HCT116 (cell line): ENCODE results near the gene ACTN1. TPM values are rescaled to one million over a fixed set of nuclear protein-coding genes. Genes with fewer than 3 reads are reported as not detected.

ENCODE experiments used
- ATAC-seq: fragments of 200-7000 bp; cut with Tn5 transposase; 2 replicates; pipeline ENCODE4 v1.9.1; 2020; ENCODE audit warnings: mild to moderate bottlenecking, moderate library complexity
- BruUV-seq: library from RNA; stranded (reverse); fragments of 400-500 nt; replicated peaks from 2 replicates; lab custom pipeline; 2021; lab: Mats Ljungman, UMichigan
- CTCF ChIA-PET: fragments of 300-600 bp; sonication (Branson Sonifier 250); formaldehyde crosslinking; loops from one replicate; lab custom pipeline; 2021; ENCODE audit warnings: antibody characterized with exemption; lab: Charles Lee
- POLR2A ChIA-PET: fragments of 300-600, 350-600 bp; sonication (Branson Sonifier 250); formaldehyde crosslinking; loops from one replicate; lab custom pipeline; 2021; ENCODE audit warnings: antibody characterized with exemption; lab: Charles Lee
- RAD21 ChIA-PET, 2 experiments: fragments of 300-600 bp; sonication (Branson Sonifier 250); formaldehyde crosslinking; loops; one replicate each; lab custom pipeline; 2023; ENCODE audit warnings: low total read pairs in 2 of 2; ENCODE audit not compliant: uncharacterized antibody in 2 of 2, unreplicated experiment in 2 of 2, low non-redundant PET in 1 of 2; lab: Charles Lee
- DNase-seq: peaks from one replicate; pipeline ENCODE4 v3.0.0-alpha.2; 2010; ENCODE audit warnings: low read depth, low spot score
- H2AFZ ChIP-seq: fragments of 200-600 bp; shearing (Covaris generic), sonication (generic); 2 replicates; pipeline ENCODE4 v1.6.1; 2017; ENCODE audit warnings: low read depth, mixed run types, mixed read lengths, antibody characterized with exemption, low read length; ENCODE audit not compliant: poor library complexity, severe bottlenecking
- H3K27ac ChIP-seq: 2 replicates; pipeline ENCODE4 v1.5.1; 2012; ENCODE audit warnings: low read depth, low read length
- H3K27me3 ChIP-seq: fragments of 200-600 bp; sonication (generic); 2 replicates; pipeline ENCODE4 v1.6.1; 2016; ENCODE audit warnings: mixed run types, low read length, mixed read lengths; ENCODE audit not compliant: insufficient read depth
- H3K36me3 ChIP-seq, 2 experiments: fragments of 200-500 bp in 1 of 2; fragments of 200-600 bp in 1 of 2; sonication (Bioruptor generic) in 1 of 2; sonication (generic) in 1 of 2; 2 replicates each; pipeline versions ENCODE4 v1.5.1 to v1.6.1; 2014 to 2016; ENCODE audit warnings: low read length in 2 of 2, inconsistent platforms in 1 of 2, mixed read lengths in 1 of 2, mixed run types in 1 of 2; ENCODE audit not compliant: insufficient read depth in 2 of 2, control insufficient read depth in 1 of 2
- H3K4me1 ChIP-seq, 2 experiments: fragments of 200-600 bp in 1 of 2; sonication (generic) in 1 of 2; 2 replicates each; pipeline versions ENCODE4 v1.5.1 to v1.6.1; 2012 to 2017; ENCODE audit warnings: low read length in 2 of 2, inconsistent platforms in 1 of 2, mild to moderate bottlenecking in 1 of 2, mixed read lengths in 1 of 2, mixed run types in 1 of 2, moderate library complexity in 1 of 2; ENCODE audit not compliant: insufficient read depth in 2 of 2, control insufficient read depth in 1 of 2
- H3K4me2 ChIP-seq: fragments of 200-600 bp; sonication (generic); 2 replicates; pipeline ENCODE4 v1.6.1; 2017; ENCODE audit warnings: mixed run types, low read length, mixed read lengths
- H3K4me3 ChIP-seq, 2 experiments: fragments of 200-600 bp in 1 of 2; sonication (generic) in 1 of 2; replicated peaks in 1 of 2; 2 replicates each; pipeline ENCODE4 v1.5.1; 2011 to 2016; ENCODE audit warnings: low read length in 2 of 2, control low read depth in 1 of 2, low read depth in 1 of 2, mild to moderate bottlenecking in 1 of 2, mixed read lengths in 1 of 2, mixed run types in 1 of 2
- H3K79me2 ChIP-seq: fragments of 200-600 bp; sonication (generic); 2 replicates; pipeline ENCODE4 v1.6.1; 2017; ENCODE audit warnings: mild to moderate bottlenecking, mixed run types, low read length, moderate library complexity, mixed read lengths; ENCODE audit not compliant: insufficient read depth
- H3K9ac ChIP-seq: fragments of 200-600 bp; sonication (generic); 2 replicates; pipeline ENCODE4 v1.6.1; 2016; ENCODE audit warnings: low read length, mixed read lengths
- H3K9me2 ChIP-seq: fragments of 200-600 bp; sonication (generic), shearing (Covaris generic); 2 replicates; pipeline ENCODE4 v1.6.1; 2017; ENCODE audit warnings: mixed run types, mild to moderate bottlenecking, moderate library complexity; ENCODE audit not compliant: insufficient read depth
- H3K9me3 ChIP-seq, 2 experiments: fragments of 200-500 bp in 1 of 2; fragments of 200-600 bp in 1 of 2; sonication (Bioruptor generic) in 1 of 2; sonication (generic) in 1 of 2; 2 replicates each; pipeline ENCODE4 v1.6.1; 2014 to 2017; ENCODE audit warnings: low read length in 2 of 2, mixed read lengths in 2 of 2, inconsistent platforms in 1 of 2, low read depth in 1 of 2, mild to moderate bottlenecking in 1 of 2, mixed run types in 1 of 2, moderate library complexity in 1 of 2; ENCODE audit not compliant: control insufficient read depth in 1 of 2, insufficient read depth in 1 of 2
- H4K20me1 ChIP-seq: fragments of 200-600 bp; sonication (generic), shearing (Covaris generic); 2 replicates; pipeline ENCODE4 v1.6.1; 2017; ENCODE audit warnings: mixed run types, mild to moderate bottlenecking, moderate library complexity; ENCODE audit not compliant: insufficient read depth
- CEBPB ChIP-seq: IDR thresholded peaks from 2 replicates; pipeline ENCODE4 v1.6.1; 2012; ENCODE audit warnings: low read depth
- EGR1 ChIP-seq: IDR thresholded peaks from 2 replicates; pipeline ENCODE4 v1.6.1; 2012; ENCODE audit warnings: low read depth
- EZH2 ChIP-seq: fragments of 200-600 bp; sonication (generic); IDR thresholded peaks from 2 replicates; pipeline ENCODE4 v1.6.1; 2017; ENCODE audit warnings: antibody characterized with exemption, mixed run types
- EZH2phosphoT487 ChIP-seq: fragments of 200-600 bp; IDR thresholded peaks from 2 replicates; pipeline ENCODE4 v1.6.1; 2018; ENCODE audit warnings: antibody characterized with exemption, borderline replicate concordance
- FOSL1 ChIP-seq: IDR thresholded peaks from 2 replicates; pipeline ENCODE4 v1.6.1; 2012; ENCODE audit warnings: low read depth
- JUND ChIP-seq: IDR thresholded peaks from 2 replicates; pipeline ENCODE4 v1.6.1; 2012
- POLR2A ChIP-seq: IDR thresholded peaks from 2 replicates; pipeline ENCODE4 v1.7.0; 2011; ENCODE audit warnings: borderline replicate concordance; ENCODE audit not compliant: insufficient read depth, insufficient read length; ENCODE audit errors: extremely low read depth
- POLR2AphosphoS5 ChIP-seq: IDR thresholded peaks from 2 replicates; pipeline ENCODE4 v1.6.1; 2011; ENCODE audit warnings: mild to moderate bottlenecking, low read depth, low read length, moderate library complexity
- RAD21 ChIP-seq: IDR thresholded peaks from 2 replicates; pipeline ENCODE4 v1.6.1; 2012; ENCODE audit warnings: low read depth, mild to moderate bottlenecking
- SIN3A ChIP-seq: IDR thresholded peaks from 2 replicates; pipeline ENCODE4 v1.6.1; 2012; ENCODE audit warnings: low read depth
- SP1 ChIP-seq: IDR thresholded peaks from 2 replicates; pipeline ENCODE4 v1.6.1; 2012; ENCODE audit warnings: low read depth
- SRF ChIP-seq: IDR thresholded peaks from 2 replicates; pipeline ENCODE4 v1.6.1; 2012; ENCODE audit warnings: low read depth
- ZFX ChIP-seq: fragments of 450-650 bp; IDR thresholded peaks from 2 replicates; pipeline ENCODE4 v1.6.1; 2017
- ZNF274 ChIP-seq: fragments of 200-500 bp; sonication (Bioruptor generic); IDR thresholded peaks from 2 replicates; pipeline ENCODE4 v1.6.1; 2014; ENCODE audit warnings: mild to moderate bottlenecking, low read depth, low read length, inconsistent platforms
- intact Hi-C: fragments of 100-400 bp; cut with micrococcal nuclease; formaldehyde crosslinking; loops from 2 replicates; pipeline ENCODE4 v1.10.0; 2022
- total RNA-seq: library from RNA; stranded (reverse); gene quantifications from one replicate; pipeline ENCODE4 v1.2.1, GENCODE V29; 2021; ENCODE audit not compliant: unreplicated experiment
- TF ChIP-seq, protein P1 (sequence below): IDR thresholded peaks from 2 replicates; pipeline ENCODE4 v1.6.1; 2011; ENCODE audit warnings: mild to moderate bottlenecking, low read length, moderate library complexity; ENCODE audit not compliant: insufficient replicate concordance; ENCODE audit errors: extremely low read depth
- TF ChIP-seq, protein P2 (sequence below): IDR thresholded peaks from 2 replicates; pipeline ENCODE4 v1.6.1; 2012
- TF ChIP-seq, protein P3 (sequence below): IDR thresholded peaks from 2 replicates; pipeline ENCODE4 v1.6.1; 2012

The ACTN1 gene
- total RNA-seq, 1 experiment from 2014 or later: 123 TPM

DNA sequence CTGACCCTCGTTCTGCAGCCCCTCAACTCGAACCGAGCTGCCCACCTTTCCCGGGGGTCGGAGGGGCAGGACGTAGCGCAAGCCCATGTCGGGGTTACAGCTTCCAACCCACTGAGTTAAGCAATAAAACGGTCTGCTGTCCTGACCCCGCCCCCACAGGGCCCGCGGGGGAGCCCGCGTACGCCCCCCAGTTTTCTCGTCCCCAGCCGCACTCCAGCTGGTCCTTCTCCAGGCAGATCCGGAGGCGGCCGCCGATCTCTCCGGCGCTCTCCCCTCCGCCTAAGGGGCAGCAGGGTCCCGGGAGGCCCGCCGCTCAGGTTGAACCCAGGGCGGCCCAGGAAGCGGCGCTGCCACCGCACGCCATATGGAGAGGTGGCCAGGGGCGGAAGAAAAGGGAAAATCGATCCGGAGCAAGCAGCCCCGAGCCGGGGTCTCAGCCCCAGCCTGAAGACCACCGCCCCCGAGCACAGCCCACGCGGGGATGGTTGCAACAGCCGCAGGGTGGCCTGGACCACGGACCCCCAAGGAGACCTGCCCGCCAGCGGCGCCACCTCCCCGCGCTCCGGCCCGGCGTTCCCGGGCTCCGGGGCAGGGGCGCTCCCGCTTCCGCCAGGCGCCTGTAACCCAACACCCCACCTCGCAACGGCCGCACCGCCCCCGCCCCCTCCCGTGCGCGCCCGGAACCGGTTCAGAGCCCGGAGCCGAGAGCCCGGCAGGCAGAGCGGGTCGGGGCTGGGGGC lies 760 bp downstream of the ACTN1 start:
- BruUV-seq: TSS peak; percentile 66

More for the DNA sequence above, 760 bp downstream of the ACTN1 start:
- Histone ChIP-seq H3K36me3 (peaks cover 0 to 22% of the 10 kb centered on the region in 2 experiments; a peak in 2 of 4 replicates), H3K27me3 (no peaks in the 10 kb centered on the region), H3K9me3 (no peaks in the 10 kb centered on the region), H3K9ac (peak overlapping the region; percentile 87), H4K20me1 (no peaks in the 10 kb centered on the region), H3K9me2 (no peaks in the 10 kb centered on the region), H3K27ac (peak overlapping the region; percentile 90), H3K4me2 (peak overlapping the region; percentile 94), H3K4me1 (peaks cover 16 to 25% of the 10 kb centered on the region in 2 experiments), H3K79me2 (peaks cover 53% of the 10 kb centered on the region), H3K4me3 (peak overlapping the region; percentile 92 to 93), H2AFZ (no peak overlapping the region)
- ChIA-PET POLR2A (interaction anchor here (0.7 to 1.6 kb wide), 3 partner anchors 18 to 482 kb away, joined by 3 to 4 read pairs (median 3); no protein-coding TSS in a partner anchor), CTCF (no interaction called here), RAD21 (interaction anchor here in 1 of 2 experiments (0.6 kb wide), 1 partner anchor 37 kb away, joined by 3 read pairs; no protein-coding TSS in a partner anchor)
- TF ChIP-seq ZFX: peak; percentile 53
- no peak for TF ChIP-seq CEBPB
- no peak for TF ChIP-seq RAD21
- TF ChIP-seq, protein P1, sequence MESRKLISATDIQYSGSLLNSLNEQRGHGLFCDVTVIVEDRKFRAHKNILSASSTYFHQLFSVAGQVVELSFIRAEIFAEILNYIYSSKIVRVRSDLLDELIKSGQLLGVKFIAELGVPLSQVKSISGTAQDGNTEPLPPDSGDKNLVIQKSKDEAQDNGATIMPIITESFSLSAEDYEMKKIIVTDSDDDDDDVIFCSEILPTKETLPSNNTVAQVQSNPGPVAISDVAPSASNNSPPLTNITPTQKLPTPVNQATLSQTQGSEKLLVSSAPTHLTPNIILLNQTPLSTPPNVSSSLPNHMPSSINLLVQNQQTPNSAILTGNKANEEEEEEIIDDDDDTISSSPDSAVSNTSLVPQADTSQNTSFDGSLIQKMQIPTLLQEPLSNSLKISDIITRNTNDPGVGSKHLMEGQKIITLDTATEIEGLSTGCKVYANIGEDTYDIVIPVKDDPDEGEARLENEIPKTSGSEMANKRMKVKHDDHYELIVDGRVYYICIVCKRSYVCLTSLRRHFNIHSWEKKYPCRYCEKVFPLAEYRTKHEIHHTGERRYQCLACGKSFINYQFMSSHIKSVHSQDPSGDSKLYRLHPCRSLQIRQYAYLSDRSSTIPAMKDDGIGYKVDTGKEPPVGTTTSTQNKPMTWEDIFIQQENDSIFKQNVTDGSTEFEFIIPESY: no peak
- TF ChIP-seq FOSL1: no peak
- no peak for TF ChIP-seq SRF
- TF ChIP-seq EZH2: no peak
- TF ChIP-seq, protein P2, sequence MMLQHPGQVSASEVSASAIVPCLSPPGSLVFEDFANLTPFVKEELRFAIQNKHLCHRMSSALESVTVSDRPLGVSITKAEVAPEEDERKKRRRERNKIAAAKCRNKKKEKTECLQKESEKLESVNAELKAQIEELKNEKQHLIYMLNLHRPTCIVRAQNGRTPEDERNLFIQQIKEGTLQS: no peak
- TF ChIP-seq, protein P3, sequence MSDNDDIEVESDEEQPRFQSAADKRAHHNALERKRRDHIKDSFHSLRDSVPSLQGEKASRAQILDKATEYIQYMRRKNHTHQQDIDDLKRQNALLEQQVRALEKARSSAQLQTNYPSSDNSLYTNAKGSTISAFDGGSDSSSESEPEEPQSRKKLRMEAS: no peak; the same call in 1 of the 2 replicates
- TF ChIP-seq JUND: no peak
- TF ChIP-seq SIN3A: peak; percentile 8
- no peak for TF ChIP-seq SP1
- peak; percentile 5 for TF ChIP-seq POLR2A
- no peak for TF ChIP-seq ZNF274
- peak; percentile 39 for TF ChIP-seq EGR1
- no peak for TF ChIP-seq EZH2phosphoT487
- no peak; the same call in 1 of the 2 replicates for TF ChIP-seq POLR2AphosphoS5
- peak; percentile 55 for ATAC-seq
- intact Hi-C loops: loop anchor here (2.0 kb wide), 1 partner anchor 28 kb away; no protein-coding TSS in a partner anchor
- no peak for DNase-seq
